Astrocyte (in vitro differentiated cells and primary cell): ENCODE results near the gene OPCML. TPM values are rescaled to one million over a fixed set of nuclear protein-coding genes. Genes with fewer than 3 reads are reported as not detected.

Experiments used
- DNase-seq: peaks from one replicate; pipeline ENCODE4 v3.0.0-alpha.2; 2010; ENCODE audit warnings: low read depth
- FAIRE-seq: peaks from 2 replicates; lab custom pipeline; 2011; peaks lifted over from hg19 to GRCh38; lab: Jason Lieb, UNC
- H2AFZ ChIP-seq: 2 replicates; pipeline ENCODE4 v1.6.0; 2012; ENCODE audit warnings: low read depth, low read length, inconsistent platforms
- H3K27ac ChIP-seq: 2 replicates; pipeline ENCODE4 v1.5.1; 2011; ENCODE audit warnings: low read depth, low read length, inconsistent platforms
- H3K27me3 ChIP-seq: 2 replicates; pipeline ENCODE4 v1.6.0; 2011; ENCODE audit warnings: low read length, inconsistent platforms; ENCODE audit not compliant: insufficient read depth
- H3K36me3 ChIP-seq: 2 replicates; pipeline ENCODE4 v1.5.1; 2011; ENCODE audit warnings: low read length, inconsistent platforms; ENCODE audit not compliant: insufficient read depth
- H3K4me1 ChIP-seq: 2 replicates; pipeline ENCODE4 v1.5.1; 2011; ENCODE audit warnings: low read length, inconsistent platforms; ENCODE audit not compliant: insufficient read depth
- H3K4me2 ChIP-seq: 2 replicates; pipeline ENCODE4 v1.6.0; 2012; ENCODE audit warnings: low read length, inconsistent platforms
- H3K4me3 ChIP-seq: 2 replicates; pipeline ENCODE4 v1.5.1; 2011; ENCODE audit warnings: low read depth, mild to moderate bottlenecking, low read length, inconsistent platforms; ENCODE audit not compliant: insufficient read depth
- H3K79me2 ChIP-seq: 2 replicates; pipeline ENCODE4 v1.6.0; 2012; ENCODE audit warnings: mild to moderate bottlenecking, low read length, inconsistent platforms; ENCODE audit not compliant: insufficient read depth
- H3K9ac ChIP-seq: 2 replicates; pipeline ENCODE4 v1.6.0; 2012; ENCODE audit warnings: mild to moderate bottlenecking, low read length, inconsistent platforms
- H3K9me3 ChIP-seq: 2 replicates; pipeline ENCODE4 v1.5.1; 2012; ENCODE audit warnings: low read depth, mild to moderate bottlenecking, low read length, inconsistent platforms; ENCODE audit not compliant: insufficient read depth
- H4K20me1 ChIP-seq: 2 replicates; pipeline ENCODE4 v1.6.0; 2012; ENCODE audit warnings: low read length, inconsistent platforms; ENCODE audit not compliant: insufficient read depth
- H3K27ac Mint-ChIP-seq: one replicate; pipeline ENCODE4 v1.8.0; 2021; ENCODE audit warnings: mild to moderate bottlenecking, mixed read lengths; ENCODE audit not compliant: unreplicated experiment
- H3K27me3 Mint-ChIP-seq: one replicate; pipeline ENCODE4 v1.8.0; 2021; ENCODE audit warnings: low read depth, mixed read lengths; ENCODE audit not compliant: unreplicated experiment
- H3K36me3 Mint-ChIP-seq: one replicate; pipeline ENCODE4 v1.8.0; 2021; ENCODE audit warnings: low read depth, mixed read lengths; ENCODE audit not compliant: unreplicated experiment
- H3K4me1 Mint-ChIP-seq: one replicate; pipeline ENCODE4 v1.8.0; 2021; ENCODE audit warnings: low read depth, mixed read lengths; ENCODE audit not compliant: unreplicated experiment
- H3K4me3 Mint-ChIP-seq: one replicate; pipeline ENCODE4 v1.8.0; 2021; ENCODE audit warnings: mild to moderate bottlenecking, moderate library complexity, mixed read lengths; ENCODE audit not compliant: unreplicated experiment
- H3K9me3 Mint-ChIP-seq: one replicate; pipeline ENCODE4 v1.8.0; 2021; ENCODE audit warnings: mild to moderate bottlenecking, mixed read lengths; ENCODE audit not compliant: unreplicated experiment
- EZH2 ChIP-seq: IDR thresholded peaks from 2 replicates; pipeline ENCODE4 v1.6.1; 2012; ENCODE audit warnings: mild to moderate bottlenecking, low read length, inconsistent platforms; ENCODE audit not compliant: insufficient read depth
- total RNA-seq: library from RNA; stranded (reverse); gene quantifications from 2 replicates; pipeline ENCODE4 v1.2.1, GENCODE V29; 2021
- TF ChIP-seq, protein P1 (sequence below): IDR thresholded peaks from 2 replicates; pipeline ENCODE4 v1.5.1; 2011; ENCODE audit warnings: low read depth, mild to moderate bottlenecking, inconsistent platforms, low read length, moderate library complexity; ENCODE audit not compliant: insufficient read depth

Gene OPCML
- total RNA-seq, 1 donor from 2014 or later: 7.9 TPM

DNA sequence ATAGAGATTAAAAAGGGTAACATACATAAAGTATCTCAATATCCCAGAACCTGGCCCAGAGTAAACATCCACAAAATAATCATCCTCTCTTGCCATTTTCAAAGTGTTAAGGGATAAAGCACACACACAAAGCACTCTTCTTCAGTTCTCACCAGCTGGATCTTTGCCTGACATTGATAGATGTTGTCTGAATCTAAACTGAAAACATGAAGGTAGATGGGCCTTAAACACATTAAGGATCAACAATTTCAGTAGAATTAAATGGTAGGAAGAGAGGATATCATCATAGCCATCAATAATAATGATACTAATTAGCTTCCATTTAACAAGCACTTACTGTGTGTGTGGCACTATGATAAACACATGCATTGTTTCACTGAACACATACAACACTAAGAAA, 261.1 kb downstream of the OPCML start:
- Histone ChIP-seq H2AFZ (no peak overlapping the region), H3K36me3 (no peaks in the 10 kb centered on the region), H3K9ac (no peak overlapping the region), H3K79me2 (no peaks in the 10 kb centered on the region), H3K4me3 (no peak overlapping the region), H3K4me2 (no peak overlapping the region), H3K9me3 (no peaks in the 10 kb centered on the region), H3K27me3 (no peaks in the 10 kb centered on the region), H3K27ac (no peak overlapping the region), H3K4me1 (no peaks in the 10 kb centered on the region), H4K20me1 (no peaks in the 10 kb centered on the region)
- Mint-ChIP-seq H3K9me3 (no peaks in the 10 kb centered on the region), H3K36me3 (no peaks in the 10 kb centered on the region), H3K4me1 (no peaks in the 10 kb centered on the region), H3K27me3 (peaks cover 13% of the 10 kb centered on the region), H3K27ac (no peak overlapping the region), H3K4me3 (no peak overlapping the region)
- TF ChIP-seq, protein P1, sequence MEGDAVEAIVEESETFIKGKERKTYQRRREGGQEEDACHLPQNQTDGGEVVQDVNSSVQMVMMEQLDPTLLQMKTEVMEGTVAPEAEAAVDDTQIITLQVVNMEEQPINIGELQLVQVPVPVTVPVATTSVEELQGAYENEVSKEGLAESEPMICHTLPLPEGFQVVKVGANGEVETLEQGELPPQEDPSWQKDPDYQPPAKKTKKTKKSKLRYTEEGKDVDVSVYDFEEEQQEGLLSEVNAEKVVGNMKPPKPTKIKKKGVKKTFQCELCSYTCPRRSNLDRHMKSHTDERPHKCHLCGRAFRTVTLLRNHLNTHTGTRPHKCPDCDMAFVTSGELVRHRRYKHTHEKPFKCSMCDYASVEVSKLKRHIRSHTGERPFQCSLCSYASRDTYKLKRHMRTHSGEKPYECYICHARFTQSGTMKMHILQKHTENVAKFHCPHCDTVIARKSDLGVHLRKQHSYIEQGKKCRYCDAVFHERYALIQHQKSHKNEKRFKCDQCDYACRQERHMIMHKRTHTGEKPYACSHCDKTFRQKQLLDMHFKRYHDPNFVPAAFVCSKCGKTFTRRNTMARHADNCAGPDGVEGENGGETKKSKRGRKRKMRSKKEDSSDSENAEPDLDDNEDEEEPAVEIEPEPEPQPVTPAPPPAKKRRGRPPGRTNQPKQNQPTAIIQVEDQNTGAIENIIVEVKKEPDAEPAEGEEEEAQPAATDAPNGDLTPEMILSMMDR: no peak
- TF ChIP-seq EZH2: no peak
- DNase-seq (no peak), FAIRE-seq (no peak)

DNA sequence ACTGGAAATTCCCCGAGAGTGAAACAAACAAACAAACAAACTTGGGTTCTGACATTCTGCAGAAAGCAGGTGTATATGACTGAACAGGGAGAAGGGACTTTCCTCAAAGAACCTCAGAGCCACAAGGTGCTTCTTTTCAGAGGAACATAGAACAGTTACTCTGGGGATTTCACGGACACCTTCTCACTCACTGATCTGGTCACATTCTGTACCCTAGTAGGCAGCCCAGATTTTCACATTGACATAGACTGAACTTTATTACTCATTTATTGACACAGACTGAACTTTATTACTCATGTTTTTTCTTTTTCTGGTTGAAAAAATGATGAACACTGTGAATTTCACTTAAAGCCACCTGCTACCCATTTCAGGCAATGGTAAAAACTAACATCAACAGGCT, 263.0 kb downstream of the OPCML start:
- H3K4me1 ChIP-seq: no peaks in the 10 kb centered on the region
- H3K9me3 Mint-ChIP-seq: no peaks in the 10 kb centered on the region
- peaks cover 21% of the 10 kb centered on the region for H3K27me3 Mint-ChIP-seq
- no peak overlapping the region for H3K4me3 Mint-ChIP-seq
- H3K4me2 ChIP-seq: no peak overlapping the region
- H3K36me3 Mint-ChIP-seq: no peaks in the 10 kb centered on the region
- no peaks in the 10 kb centered on the region for H3K36me3 ChIP-seq
- no peaks in the 10 kb centered on the region for H3K4me1 Mint-ChIP-seq
- no peak overlapping the region for H3K9ac ChIP-seq
- DNase-seq: no peak
- H3K27me3 ChIP-seq: no peaks in the 10 kb centered on the region
- no peak overlapping the region for H2AFZ ChIP-seq
- no peak for FAIRE-seq
- H3K27ac ChIP-seq: no peak overlapping the region
- H3K4me3 ChIP-seq: no peak overlapping the region
- H3K27ac Mint-ChIP-seq: no peak overlapping the region
- TF ChIP-seq, protein P1: no peak
- no peak for TF ChIP-seq EZH2
- H3K79me2 ChIP-seq: no peaks in the 10 kb centered on the region
- H3K9me3 ChIP-seq: no peaks in the 10 kb centered on the region
- H4K20me1 ChIP-seq: no peaks in the 10 kb centered on the region

DNA sequence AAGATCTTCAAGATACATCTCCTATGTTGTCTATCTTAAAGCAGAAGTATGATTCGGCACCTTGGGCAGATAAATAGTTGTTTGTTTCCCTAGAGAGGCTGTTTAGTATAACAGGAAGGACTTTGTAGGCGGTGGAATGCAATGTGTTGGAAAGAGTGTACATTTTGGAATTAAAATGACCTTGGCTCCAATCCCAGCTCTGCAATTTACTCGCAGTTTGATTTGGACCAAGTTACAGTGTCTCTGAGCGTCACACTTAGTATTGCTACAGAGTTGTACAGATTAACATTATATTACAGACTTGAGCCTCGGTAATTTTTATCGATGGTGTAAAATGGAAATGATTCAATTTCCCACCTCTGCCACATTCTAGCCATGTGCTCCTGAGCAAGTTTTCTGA, 265.3 kb downstream of the OPCML start:
- Mint-ChIP-seq H3K4me3 (no peak overlapping the region), H3K9me3 (no peaks in the 10 kb centered on the region), H3K27me3 (peaks cover 17% of the 10 kb centered on the region), H3K27ac (no peak overlapping the region), H3K4me1 (no peaks in the 10 kb centered on the region), H3K36me3 (no peaks in the 10 kb centered on the region)
- no peak for FAIRE-seq
- Histone ChIP-seq H2AFZ (no peak overlapping the region), H3K9ac (no peak overlapping the region), H3K9me3 (no peaks in the 10 kb centered on the region), H3K27ac (no peak overlapping the region), H4K20me1 (no peaks in the 10 kb centered on the region), H3K4me1 (no peaks in the 10 kb centered on the region), H3K4me3 (no peak overlapping the region), H3K36me3 (no peaks in the 10 kb centered on the region), H3K79me2 (no peaks in the 10 kb centered on the region), H3K4me2 (no peak overlapping the region), H3K27me3 (no peaks in the 10 kb centered on the region)
- no peak for DNase-seq
- TF ChIP-seq EZH2: no peak
- TF ChIP-seq, protein P1: no peak
